GM18907 (cell line): Measurements from ENCODE around the gene GNE.
"Not testable (repeated sequence)": the region's sequence is repeated elsewhere in the genome, so short reads cannot be mapped to it uniquely, and the experiment has no call there.

Source experiments
- ATAC-seq: cut with Tn5 transposase; IDR thresholded peaks from one replicate; pipeline ENCODE4 v1.9.1; 2021; ENCODE audit warnings: mild to moderate bottlenecking, moderate library complexity; ENCODE audit not compliant: unreplicated experiment

GNE gene, protein sequence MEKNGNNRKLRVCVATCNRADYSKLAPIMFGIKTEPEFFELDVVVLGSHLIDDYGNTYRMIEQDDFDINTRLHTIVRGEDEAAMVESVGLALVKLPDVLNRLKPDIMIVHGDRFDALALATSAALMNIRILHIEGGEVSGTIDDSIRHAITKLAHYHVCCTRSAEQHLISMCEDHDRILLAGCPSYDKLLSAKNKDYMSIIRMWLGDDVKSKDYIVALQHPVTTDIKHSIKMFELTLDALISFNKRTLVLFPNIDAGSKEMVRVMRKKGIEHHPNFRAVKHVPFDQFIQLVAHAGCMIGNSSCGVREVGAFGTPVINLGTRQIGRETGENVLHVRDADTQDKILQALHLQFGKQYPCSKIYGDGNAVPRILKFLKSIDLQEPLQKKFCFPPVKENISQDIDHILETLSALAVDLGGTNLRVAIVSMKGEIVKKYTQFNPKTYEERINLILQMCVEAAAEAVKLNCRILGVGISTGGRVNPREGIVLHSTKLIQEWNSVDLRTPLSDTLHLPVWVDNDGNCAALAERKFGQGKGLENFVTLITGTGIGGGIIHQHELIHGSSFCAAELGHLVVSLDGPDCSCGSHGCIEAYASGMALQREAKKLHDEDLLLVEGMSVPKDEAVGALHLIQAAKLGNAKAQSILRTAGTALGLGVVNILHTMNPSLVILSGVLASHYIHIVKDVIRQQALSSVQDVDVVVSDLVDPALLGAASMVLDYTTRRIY

GRCh38 chr9:36258208-36258995, at the start of gene GNE:
Gene GNE, minus strand, starts transcription at chr9:36258448. Its CDS starts 9,093 bp downstream, at chr9:36249355.
- ATAC-seq, result peak; percentile 92

DNA sequence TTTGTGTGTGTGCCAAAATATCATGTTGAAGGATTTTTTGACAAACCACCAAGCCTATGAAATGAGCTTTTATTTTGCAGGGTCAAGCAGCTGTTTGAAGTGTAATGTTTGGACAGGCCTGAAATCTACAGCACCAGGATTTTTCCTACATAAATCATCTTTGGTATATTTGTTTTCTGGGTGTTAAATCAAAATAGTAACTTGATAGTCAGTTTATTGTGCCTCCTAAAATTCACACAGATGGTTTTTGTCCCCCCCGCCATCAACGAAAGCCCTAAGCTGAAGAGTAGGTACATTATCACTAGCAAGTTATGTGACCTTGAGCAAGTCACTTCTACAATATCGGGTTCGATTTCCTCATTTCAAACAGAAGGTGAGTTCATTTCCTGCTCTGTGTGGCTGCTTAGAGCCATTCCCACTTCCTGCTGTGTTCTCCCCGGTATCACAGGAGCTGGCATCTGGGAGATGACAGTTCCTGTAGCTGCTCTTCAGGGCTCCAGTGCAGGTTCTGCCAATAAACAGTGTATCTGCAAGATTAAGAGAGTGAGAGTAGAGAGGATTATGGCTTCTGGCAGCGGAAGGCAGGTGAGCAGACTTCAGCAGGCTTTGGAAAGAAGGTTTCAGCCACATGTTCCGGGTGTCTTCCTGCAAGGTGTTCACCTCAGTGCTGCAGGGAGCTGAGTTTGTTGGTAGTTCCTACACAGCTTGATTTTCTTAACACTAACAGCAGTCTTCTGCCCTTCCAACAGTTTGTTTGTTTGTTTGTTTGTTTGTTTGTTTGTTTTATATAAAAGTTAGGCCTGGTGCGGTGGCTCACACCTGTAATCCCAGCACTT, 48.4 kb upstream of the GNE start:
- ATAC-seq, result no peak

DNA sequence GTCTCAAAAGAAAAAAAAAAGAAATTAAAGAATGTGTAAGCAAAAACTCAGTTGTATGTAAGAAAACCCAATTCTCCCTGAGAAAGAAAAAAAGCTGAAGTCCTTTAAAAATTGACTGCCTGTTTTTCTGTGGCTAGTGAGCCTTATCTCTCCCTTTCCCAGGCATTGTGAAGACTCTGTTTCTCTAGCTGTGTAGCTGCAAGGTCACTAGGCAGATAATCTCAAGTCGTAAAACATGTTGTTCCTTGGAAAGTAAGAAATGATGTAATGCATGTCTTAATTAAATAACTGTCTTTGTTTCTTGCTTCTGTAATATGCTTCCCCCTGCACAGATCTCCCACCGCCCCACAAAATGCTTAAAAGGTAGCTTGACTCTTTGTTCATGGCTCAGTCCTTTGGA, 46.1 kb upstream of the GNE start:
- not testable (repeated sequence) for ATAC-seq

GRCh38 chr9:36301227-36301626, 43.0 kb upstream of the GNE start:
- ATAC-seq, result no peak

GRCh38 chr9:36298566-36298965, 40.3 kb upstream of the GNE start:
- ATAC-seq, result no peak

- no peak for ATAC-seq
These were observed 39.5 kb upstream of the GNE start for GRCh38 chr9:36297798-36298197.

DNA sequence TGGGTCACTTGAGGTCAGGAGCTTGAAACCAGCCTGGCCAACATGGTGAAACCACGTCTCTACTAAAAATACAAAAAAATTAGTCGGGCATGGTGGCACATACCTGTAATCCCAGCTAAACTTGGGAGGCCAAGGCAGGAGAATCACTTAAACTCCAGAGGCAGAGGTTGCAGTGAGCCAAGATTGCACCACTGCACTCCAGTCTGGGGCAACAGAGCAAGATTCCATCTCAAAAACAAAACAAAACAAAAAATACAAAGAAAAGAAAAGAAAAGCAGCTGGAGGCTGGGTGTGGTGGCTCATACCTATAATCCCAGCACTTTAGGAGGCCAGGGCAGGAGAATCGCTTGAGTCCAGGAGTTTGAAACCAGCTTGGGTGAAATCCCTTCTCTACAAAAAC, 36.7 kb upstream of the GNE start:
- ATAC-seq, result not testable (repeated sequence)

GRCh38 chr9:36293918-36294317, 35.7 kb upstream of the GNE start:
- no peak for ATAC-seq

- no peak for ATAC-seq
These were observed 34.9 kb upstream of the GNE start for GRCh38 chr9:36293171-36293570.

DNA sequence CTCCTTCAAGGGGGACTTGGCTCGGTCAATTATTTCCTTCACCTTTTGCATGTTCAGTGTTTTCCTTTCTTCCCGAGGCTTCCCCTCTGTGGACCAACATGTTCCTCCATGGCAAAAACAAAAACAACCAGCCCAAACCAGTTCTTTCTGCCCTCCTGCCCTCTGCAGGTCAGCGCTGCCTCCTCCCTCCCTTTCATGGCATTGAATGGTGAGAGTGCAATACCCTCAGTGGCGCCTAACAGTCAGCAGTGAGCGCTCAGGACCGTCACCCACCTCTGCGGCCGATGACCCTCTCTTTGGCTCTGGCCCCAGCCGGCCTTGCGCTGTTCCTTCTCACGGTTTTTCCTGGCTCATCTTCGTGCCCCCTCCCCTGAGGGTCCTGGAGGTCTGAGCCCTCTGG, 34.4 kb upstream of the GNE start:
- no peak for ATAC-seq

DNA sequence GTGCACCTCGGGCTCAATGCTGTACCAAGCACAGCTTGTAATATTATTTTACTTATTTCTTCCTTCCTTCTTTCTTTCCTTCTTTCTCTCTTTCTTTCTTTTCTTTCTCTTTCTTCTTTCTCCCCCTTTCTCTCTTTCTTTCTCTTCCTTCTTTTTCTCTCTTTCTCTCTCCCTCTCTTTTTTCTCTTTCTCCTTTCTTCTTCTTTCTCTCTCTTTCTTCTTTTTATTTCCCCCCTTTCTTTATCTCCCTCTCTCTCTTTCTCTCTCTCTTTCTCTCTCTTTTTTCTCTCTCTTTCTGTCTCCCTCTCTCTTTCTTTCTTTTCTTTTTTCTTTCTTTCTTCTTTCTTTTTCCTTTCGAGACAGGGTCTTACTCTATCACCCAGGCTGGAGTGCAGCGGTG, 32.7 kb upstream of the GNE start:
- ATAC-seq, result no peak

DNA sequence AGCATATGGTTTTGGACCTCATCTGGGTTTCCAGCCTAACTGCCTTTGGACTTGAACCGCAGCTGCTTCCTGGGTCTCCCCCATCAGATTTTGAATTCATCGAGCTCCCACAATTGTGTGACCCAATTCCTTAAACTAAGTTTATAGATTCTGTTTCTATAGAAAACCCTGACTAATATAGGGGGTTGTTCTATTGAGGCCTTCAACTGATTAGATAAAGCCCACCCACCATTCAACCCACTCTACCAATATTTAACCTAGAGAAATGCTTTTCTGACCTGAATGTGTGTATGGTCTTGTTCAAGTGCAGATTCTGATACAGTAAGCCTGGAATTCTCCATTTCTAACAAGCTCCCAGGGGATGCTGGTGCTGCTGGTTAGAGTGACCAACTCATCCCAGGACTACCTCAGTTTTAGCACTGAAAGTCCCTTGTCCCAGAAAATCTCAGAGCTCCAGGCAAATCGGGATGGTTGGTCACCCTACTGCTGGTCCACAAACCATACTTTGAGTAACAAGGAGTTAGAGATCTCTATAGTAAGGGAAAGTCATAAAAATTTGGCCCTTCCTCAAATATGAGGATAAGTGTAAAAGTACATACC, 31.7 kb upstream of the GNE start:
- ATAC-seq, result no peak

- ATAC-seq, result no peak
These were observed 29.8 kb upstream of the GNE start for GRCh38 chr9:36288070-36288469.

- ATAC-seq, result no peak
These were observed 28.1 kb upstream of the GNE start for GRCh38 chr9:36286388-36286787.

DNA sequence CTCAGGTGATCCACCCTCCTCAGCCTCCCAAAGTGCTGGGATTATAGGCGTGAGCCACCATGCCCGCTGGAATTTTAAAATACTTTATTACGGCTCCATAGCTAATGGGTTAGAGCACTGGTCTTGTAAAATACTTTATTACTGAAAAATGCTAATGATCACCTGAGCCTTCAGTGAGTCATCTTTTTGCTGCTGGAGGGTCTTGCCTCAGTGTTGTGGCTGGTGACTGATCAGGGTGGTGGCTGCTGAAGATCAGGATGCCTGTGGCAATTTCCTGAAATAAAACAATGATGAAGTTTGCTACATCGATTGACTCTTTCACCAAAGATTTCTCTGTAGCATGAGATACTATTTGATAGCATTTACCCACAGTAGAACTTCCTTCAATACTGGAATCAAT, 26.0 kb upstream of the GNE start:
- ATAC-seq, result no peak

GRCh38 chr9:36282275-36282674, 24.0 kb upstream of the GNE start:
- no peak for ATAC-seq

GRCh38 chr9:36280989-36281388, 22.7 kb upstream of the GNE start:
- ATAC-seq, result no peak

- no peak for ATAC-seq
These were observed 20.0 kb upstream of the GNE start for GRCh38 chr9:36278243-36278642.

DNA sequence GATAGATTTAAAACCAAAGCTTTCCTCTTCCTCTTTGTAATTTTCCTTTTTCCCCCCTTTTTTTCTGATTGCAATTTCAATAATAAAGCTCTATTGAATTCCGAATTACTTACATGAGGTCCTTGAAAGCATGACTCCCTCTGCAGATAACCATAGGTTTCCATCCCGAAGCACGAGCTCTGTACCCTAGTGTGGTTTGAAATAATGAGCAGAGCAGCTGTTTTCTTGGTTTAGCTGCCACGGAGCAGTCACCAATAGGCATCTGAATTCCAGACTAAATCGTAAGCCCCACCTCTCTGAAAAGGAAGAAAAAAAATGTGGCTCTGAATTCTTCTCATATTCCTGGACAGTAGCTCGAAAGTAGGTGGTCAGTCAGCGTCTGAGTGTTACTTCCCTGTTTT, 18.5 kb upstream of the GNE start:
- no peak for ATAC-seq

GRCh38 chr9:36276254-36276653, 18.0 kb upstream of the GNE start:
- no peak for ATAC-seq
